Prostate gland (tissue), 2 donors: ENCODE data around the gene GPX4. TPM values are rescaled to one million over a fixed set of nuclear protein-coding genes. Genes with fewer than 3 reads are reported as not detected.

Experiments used
- DNase-seq: peaks from one replicate; pipeline ENCODE4 v3.0.0-alpha.2; 2019; ENCODE audit warnings: low spot score
- H3K27ac ChIP-seq, 2 donors: fragments of 200-600 bp; sonication (generic); 2 replicates each; pipeline ENCODE4 v1.5.1; 2017 to 2019
- H3K27me3 ChIP-seq: fragments of 200-600 bp; sonication (generic); replicated peaks from 2 replicates; pipeline ENCODE4 v1.5.1; 2019; ENCODE audit not compliant: insufficient read depth
- H3K36me3 ChIP-seq, 2 donors: fragments of 200-600 bp; sonication (generic); 1 replicate in 1 of 2; 2 replicates in 1 of 2; pipeline versions ENCODE4 v1.5.1 to v1.8.1; 2017 to 2019
- H3K4me1 ChIP-seq: fragments of 200-600 bp; sonication (generic); replicated peaks from 2 replicates; pipeline ENCODE4 v1.5.1; 2019
- H3K4me3 ChIP-seq, 2 donors: fragments of 200-600 bp; sonication (generic); 2 replicates each; pipeline ENCODE4 v1.5.1; 2017 to 2019
- H3K9me3 ChIP-seq: fragments of 200-600 bp; sonication (generic); 2 replicates; pipeline ENCODE4 v1.5.1; 2017
- POLR2A ChIP-seq: fragments of 450-650 bp; IDR thresholded peaks from one replicate; pipeline ENCODE4 v1.6.1; 2016; ENCODE audit warnings: antibody characterized with exemption, mild to moderate bottlenecking
- POLR2AphosphoS5 ChIP-seq: sonication (generic); formaldehyde crosslinking; IDR thresholded peaks from one replicate; pipeline ENCODE4 v1.6.1; 2017; ENCODE audit warnings: antibody characterized with exemption
- WGBS: methylation state at CpG from one replicate; pipeline ENCODE4 v1.1.5; 2018; 5-methylcytosine and 5-hydroxymethylcytosine counted together
- intact Hi-C: fragments of 100-400 bp; cut with DNase I; formaldehyde crosslinking; loops from one replicate; pipeline ENCODE4 v1.14.2; 2022
- total RNA-seq, 2 donors: library from RNA; depleted of rRNA; stranded (reverse); fragments of >200 nt; gene quantifications; one replicate each; pipeline ENCODE4 v1.1.0, GENCODE V29; 2016
- TF ChIP-seq, protein P1 (sequence below), 4 experiments: fragments of 200-600 bp in 2 of 4; fragments of 450-650 bp in 2 of 4; sonication (generic) in 2 of 4; IDR thresholded peaks; 1 replicate in 3 of 4; 2 replicates in 1 of 4; pipeline ENCODE4 v1.5.1; 2016 to 2019; ENCODE audit warnings: antibody characterized with exemption in 4 of 4, mild to moderate bottlenecking in 2 of 4, moderate library complexity in 2 of 4

GPX4 gene
- total RNA-seq, 2 donors from 2014 or later, result 577 to 627 TPM

DNA sequence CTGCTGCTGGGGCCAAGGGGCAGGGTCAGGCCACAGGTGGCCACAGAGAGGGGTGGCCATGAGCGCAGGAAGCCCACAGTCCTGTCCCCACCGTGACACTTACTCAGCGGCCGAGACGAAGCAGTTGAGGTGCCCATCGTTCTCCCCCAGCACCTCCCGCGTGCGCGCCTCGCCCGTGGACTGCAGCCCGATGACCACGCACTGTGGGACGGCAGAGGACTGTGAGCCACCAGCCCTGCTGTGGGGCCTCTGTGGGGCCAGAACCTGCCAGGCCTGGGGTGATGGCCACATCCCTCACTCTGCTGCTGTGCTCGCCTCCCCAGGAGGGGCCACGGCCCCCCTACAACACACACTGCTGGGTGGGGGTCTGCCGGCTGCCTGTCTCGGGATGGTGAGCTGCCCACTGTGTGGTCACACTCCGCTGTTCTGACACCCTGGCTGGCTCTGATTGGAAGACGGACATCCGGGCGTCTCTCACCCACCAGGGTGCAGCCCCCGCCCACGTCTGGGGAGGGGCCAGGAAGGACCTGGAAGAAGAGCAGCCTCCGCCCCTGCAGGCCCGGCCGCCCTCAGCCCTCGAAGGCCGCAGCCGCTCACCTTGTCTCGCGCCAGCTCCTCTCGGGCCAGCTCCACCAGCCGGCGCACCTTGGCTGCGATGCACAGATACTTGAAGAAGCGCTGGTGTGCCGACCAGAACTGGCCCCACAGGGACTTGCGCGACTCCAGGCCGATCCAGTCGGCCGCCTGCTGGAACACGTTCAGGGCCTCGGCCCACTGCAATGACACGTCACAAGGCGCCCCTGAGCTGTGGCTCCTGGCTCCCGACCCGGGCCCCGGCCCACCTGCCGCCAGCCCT is 13.2 kb downstream of the GPX4 start:
- TF ChIP-seq POLR2AphosphoS5, result no peak
- TF ChIP-seq POLR2A, result no peak
- TF ChIP-seq, protein P1, sequence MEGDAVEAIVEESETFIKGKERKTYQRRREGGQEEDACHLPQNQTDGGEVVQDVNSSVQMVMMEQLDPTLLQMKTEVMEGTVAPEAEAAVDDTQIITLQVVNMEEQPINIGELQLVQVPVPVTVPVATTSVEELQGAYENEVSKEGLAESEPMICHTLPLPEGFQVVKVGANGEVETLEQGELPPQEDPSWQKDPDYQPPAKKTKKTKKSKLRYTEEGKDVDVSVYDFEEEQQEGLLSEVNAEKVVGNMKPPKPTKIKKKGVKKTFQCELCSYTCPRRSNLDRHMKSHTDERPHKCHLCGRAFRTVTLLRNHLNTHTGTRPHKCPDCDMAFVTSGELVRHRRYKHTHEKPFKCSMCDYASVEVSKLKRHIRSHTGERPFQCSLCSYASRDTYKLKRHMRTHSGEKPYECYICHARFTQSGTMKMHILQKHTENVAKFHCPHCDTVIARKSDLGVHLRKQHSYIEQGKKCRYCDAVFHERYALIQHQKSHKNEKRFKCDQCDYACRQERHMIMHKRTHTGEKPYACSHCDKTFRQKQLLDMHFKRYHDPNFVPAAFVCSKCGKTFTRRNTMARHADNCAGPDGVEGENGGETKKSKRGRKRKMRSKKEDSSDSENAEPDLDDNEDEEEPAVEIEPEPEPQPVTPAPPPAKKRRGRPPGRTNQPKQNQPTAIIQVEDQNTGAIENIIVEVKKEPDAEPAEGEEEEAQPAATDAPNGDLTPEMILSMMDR (IDR thresholded peaks at IDR 0.05), result no peak
- H3K36me3 ChIP-seq, result peaks cover 21 to 30% of the 10 kb centered on the region in 2 donors
- no peak overlapping the region for H3K27ac ChIP-seq
- no peak for DNase-seq
- H3K4me3 ChIP-seq, result no peak overlapping the region
- H3K27me3 ChIP-seq, result no peaks in the 10 kb centered on the region
- no peaks in the 10 kb centered on the region for H3K9me3 ChIP-seq
- 81% methylated on average over 23 of the region's 52 CpGs for WGBS
- intact Hi-C loops, result no loop called here
- H3K4me1 ChIP-seq, result peaks cover 13% of the 10 kb centered on the region

DNA sequence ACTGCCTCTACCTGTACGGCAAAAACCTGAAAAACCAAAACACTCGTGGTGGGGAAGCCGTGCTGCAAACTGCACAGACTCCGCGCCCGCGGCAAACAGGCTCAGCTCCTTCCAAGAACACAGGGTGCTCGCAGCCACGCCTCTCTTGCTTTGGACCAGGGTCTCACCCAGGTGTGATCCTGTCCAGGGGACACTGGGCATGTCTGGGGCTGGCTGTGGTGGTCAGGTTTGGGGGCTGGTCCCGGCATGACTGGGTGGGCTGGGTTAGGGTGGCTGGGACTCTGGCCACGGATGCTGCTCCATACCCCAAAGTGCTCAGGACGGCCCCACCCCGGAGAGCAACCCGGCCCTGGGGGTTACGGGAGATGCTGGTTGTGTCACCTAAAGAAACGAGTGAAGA is 13.9 kb downstream of the GPX4 start:
- no peak for DNase-seq
- H3K4me3 ChIP-seq, result no peak overlapping the region
- H3K4me1 ChIP-seq, result peaks cover 11% of the 10 kb centered on the region
- no peaks in the 10 kb centered on the region for H3K9me3 ChIP-seq
- H3K36me3 ChIP-seq, result peaks cover 21 to 31% of the 10 kb centered on the region in 2 donors
- TF ChIP-seq POLR2AphosphoS5 (no peak), POLR2A (no peak)
- TF ChIP-seq, protein P1 (IDR thresholded peaks at IDR 0.05), result no peak
- intact Hi-C loops, result no loop called here
- 87% methylated on average over 16 of the region's 16 CpGs for WGBS
- no peak overlapping the region for H3K27ac ChIP-seq
- no peaks in the 10 kb centered on the region for H3K27me3 ChIP-seq

DNA sequence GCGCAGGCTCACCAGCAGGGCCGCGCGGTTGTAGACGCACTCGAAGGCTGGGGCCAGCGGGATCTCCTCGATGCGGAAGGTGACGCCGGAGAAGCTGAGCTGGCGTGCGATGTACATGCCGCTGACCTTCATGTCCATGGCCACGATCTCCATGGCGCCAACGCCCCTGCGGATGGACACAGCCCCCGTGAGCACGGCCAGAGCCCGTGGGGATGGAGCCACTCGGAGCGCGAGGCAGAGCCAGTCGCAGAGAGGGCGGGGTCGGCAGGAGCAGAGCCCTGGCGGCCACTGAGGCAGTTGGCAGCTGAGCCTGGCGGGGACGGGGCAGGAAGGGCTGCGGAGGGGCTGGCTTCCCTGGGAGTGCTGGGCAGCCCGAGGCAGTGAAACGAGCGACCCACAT is 15.2 kb downstream of the GPX4 start:
- H3K27ac ChIP-seq, result no peak overlapping the region
- no peaks in the 10 kb centered on the region for H3K9me3 ChIP-seq
- H3K27me3 ChIP-seq, result no peaks in the 10 kb centered on the region
- intact Hi-C loops, result no loop called here
- peaks cover 31 to 33% of the 10 kb centered on the region in 2 donors for H3K36me3 ChIP-seq
- no peak overlapping the region for H3K4me3 ChIP-seq
- TF ChIP-seq POLR2A, result no peak
- TF ChIP-seq, protein P1 (IDR thresholded peaks at IDR 0.05), result no peak
- no peak for TF ChIP-seq POLR2AphosphoS5
- WGBS, result 92% methylated on average over 34 of the region's 34 CpGs
- DNase-seq, result no peak
- no peaks in the 10 kb centered on the region for H3K4me1 ChIP-seq

DNA sequence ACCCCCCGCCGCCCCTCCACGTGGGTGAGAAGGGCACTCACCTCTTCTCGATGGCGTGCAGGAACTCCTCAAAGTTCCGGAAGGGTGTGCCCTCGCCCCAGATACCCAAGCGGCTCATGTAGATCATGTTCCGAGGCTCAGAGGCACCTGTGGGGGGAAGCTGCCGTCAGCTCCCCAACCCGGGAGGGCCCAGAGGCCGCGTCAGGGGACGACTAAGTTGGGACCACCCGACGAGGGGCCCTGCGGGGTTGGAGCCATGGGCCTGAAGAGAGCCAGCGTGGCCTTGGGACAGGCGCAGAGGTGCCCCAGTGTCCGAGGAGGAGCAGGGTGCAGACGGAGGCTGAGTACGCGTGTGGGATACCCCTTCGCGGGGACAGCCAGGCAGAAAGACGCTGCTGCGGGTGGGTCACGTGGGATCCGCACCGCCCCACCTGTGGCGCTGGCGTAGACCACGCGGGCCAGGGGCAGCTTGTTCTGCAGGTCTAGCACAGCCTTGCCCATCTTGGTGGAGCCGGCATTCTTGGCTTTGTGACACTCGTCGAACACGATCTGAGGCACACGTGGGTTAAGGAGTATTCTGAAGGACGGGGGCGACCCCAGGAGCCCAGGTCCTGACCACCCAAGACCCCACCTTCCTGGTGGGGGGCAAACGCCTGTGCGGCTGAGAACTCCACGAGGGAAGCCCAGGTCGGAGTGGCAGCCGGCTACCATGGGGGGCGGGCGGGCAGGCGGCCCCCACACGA is 15.9 kb downstream of the GPX4 start:
- DNase-seq, result no peak
- WGBS, result 89% methylated on average over 46 of the region's 50 CpGs
- intact Hi-C loops, result no loop called here
- Histone ChIP-seq H3K4me3 (no peak overlapping the region), H3K27me3 (no peaks in the 10 kb centered on the region), H3K27ac (no peak overlapping the region), H3K9me3 (no peaks in the 10 kb centered on the region), H3K36me3 (peaks cover 31 to 33% of the 10 kb centered on the region in 2 donors), H3K4me1 (no peaks in the 10 kb centered on the region)
- no peak for TF ChIP-seq POLR2A
- TF ChIP-seq POLR2AphosphoS5, result no peak
- TF ChIP-seq, protein P1 (IDR thresholded peaks at IDR 0.05), result no peak
